ENCODE results near the gene RPL35.
A peak's percentile ranks its signal among the peaks of the same experiment; 100 is the strongest.

Gene RPL35

GRCh38 chr9:124861342-124862229, at the start of gene RPL35, which contains the start of gene ARPC5L:
RPL35 (minus strand) TSS chr9:124861957; CDS start chr9:124861912, 45 bp downstream.
ARPC5L (plus strand) TSS chr9:124862130; CDS start chr9:124869291, 7,161 bp downstream.
- DNase-seq, result peak; percentile 93 to 96

GRCh38 chr9:124908098-124908497, 46.3 kb upstream of the RPL35 start:
- no peak for DNase-seq

GRCh38 chr9:124906966-124907365, 45.2 kb upstream of the RPL35 start:
- no peak for DNase-seq

- DNase-seq, result no peak
These were observed 38.1 kb upstream of the RPL35 start for GRCh38 chr9:124899845-124900244.

- no peak for DNase-seq
These were observed 36.1 kb upstream of the RPL35 start for GRCh38 chr9:124897570-124898460.

GRCh38 chr9:124894741-124895170, 33.0 kb upstream of the RPL35 start:
- DNase-seq, result no peak

- no peak for DNase-seq
These were observed 32.4 kb upstream of the RPL35 start for GRCh38 chr9:124894035-124894740.

- no peak for DNase-seq
These were observed 28.4 kb upstream of the RPL35 start for GRCh38 chr9:124890179-124890578.

GRCh38 chr9:124889006-124889405, 27.2 kb upstream of the RPL35 start:
- DNase-seq, result no peak

- no peak for DNase-seq
These were observed 26.1 kb upstream of the RPL35 start for GRCh38 chr9:124887832-124888231.

GRCh38 chr9:124886866-124887492, 25.2 kb upstream of the RPL35 start:
- DNase-seq, result no peak

GRCh38 chr9:124886461-124886860, 24.7 kb upstream of the RPL35 start:
- no peak for DNase-seq

GRCh38 chr9:124885551-124885950, 23.8 kb upstream of the RPL35 start:
- no peak for DNase-seq

GRCh38 chr9:124884376-124884775, 22.6 kb upstream of the RPL35 start:
- DNase-seq, result no peak

- DNase-seq, result no peak
These were observed 20.5 kb upstream of the RPL35 start for GRCh38 chr9:124882231-124882630.

- DNase-seq, result no peak
These were observed 19.5 kb upstream of the RPL35 start for GRCh38 chr9:124881138-124881743.

- no peak for DNase-seq
These were observed 18.7 kb upstream of the RPL35 start for GRCh38 chr9:124880501-124880900.

- DNase-seq, result no peak
These were observed 17.5 kb upstream of the RPL35 start for GRCh38 chr9:124879226-124879625.

- DNase-seq, result no peak
These were observed 16.8 kb upstream of the RPL35 start for GRCh38 chr9:124878518-124878917.

GRCh38 chr9:124878021-124878420, 16.3 kb upstream of the RPL35 start:
- no peak for DNase-seq

- no peak for DNase-seq
These were observed 15.4 kb upstream of the RPL35 start for GRCh38 chr9:124877021-124877782.

Measured in stimulated activated CD4-positive, alpha-beta T cell treated with anti-CD3 and anti-CD28 coated beads, Interleukin-2, amount 100 ng/mL, for 48 hours (primary cell).